Measurements from ENCODE around the gene INTS11.

Gene INTS11

DNA sequence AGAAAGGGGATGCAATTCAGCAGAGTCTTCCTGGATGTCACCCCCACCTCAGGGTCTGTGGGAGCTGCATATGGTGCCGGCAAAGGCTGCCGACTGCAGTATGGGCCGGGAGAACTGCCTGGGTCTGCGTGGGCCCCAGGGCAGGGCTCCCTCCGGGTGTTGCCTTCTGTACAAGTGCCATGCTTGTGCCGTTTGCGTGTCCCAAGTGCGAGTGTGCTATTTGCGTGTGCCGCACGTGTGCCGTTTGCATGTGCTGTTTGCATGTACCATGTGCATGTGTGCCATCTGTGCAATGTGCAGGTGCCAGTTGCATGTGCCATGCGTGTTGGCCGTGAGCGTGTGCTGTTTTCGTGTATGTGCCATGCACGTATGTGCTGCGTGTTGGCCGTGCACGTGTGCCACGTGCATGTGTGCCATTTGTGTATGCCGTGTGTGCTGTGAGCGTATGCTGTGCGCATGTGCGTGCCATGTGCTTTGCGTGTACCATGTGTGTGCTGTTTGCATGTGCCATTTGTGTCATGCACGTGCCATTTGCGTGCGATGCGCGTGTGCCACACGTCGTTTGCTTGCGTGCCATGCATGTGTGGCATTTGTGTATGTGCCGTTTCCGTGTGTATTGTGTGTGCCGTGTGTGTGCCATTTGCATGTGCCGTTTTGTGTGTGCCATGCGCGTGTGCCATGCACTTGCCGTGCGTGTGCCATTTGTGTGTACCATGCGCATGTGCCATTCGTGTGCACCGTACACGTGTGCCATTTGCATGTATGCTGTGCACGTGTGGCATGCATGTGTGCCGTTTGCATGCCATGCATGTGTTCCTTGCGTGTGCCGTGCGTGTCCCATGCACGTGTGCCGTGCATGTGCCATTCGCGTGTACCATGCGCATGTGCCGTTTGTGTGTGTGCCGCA lies 5.1 kb upstream of the INTS11 start:
- DNase-seq (ENCODE audit: low spot score) = no peak
- TF ChIP-seq CTCF (IDR thresholded peaks at IDR 0.05; ENCODE audit: extremely low read depth, missing control alignments) = no peak

GRCh38 chr1:1328254-1328653 lies 3.8 kb upstream of the INTS11 start:
- DNase-seq (ENCODE audit: low spot score) = no peak
- TF ChIP-seq CTCF (IDR thresholded peaks at IDR 0.05; ENCODE audit: extremely low read depth, missing control alignments) = no peak

DNA sequence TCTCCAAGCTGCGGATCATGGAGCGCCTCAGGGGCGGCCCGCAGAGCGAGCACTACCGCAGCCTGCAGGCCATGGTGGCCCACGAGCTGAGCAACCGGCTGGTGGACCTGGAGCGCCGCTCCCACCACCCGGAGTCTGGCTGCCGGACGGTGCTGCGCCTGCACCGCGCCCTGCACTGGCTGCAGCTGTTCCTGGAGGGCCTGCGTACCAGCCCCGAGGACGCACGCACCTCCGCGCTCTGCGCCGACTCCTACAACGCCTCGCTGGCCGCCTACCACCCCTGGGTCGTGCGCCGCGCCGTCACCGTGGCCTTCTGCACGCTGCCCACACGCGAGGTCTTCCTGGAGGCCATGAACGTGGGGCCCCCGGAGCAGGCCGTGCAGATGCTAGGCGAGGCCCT lies 2.8 kb upstream of the INTS11 start:
- no peak for TF ChIP-seq CTCF (IDR thresholded peaks at IDR 0.05; ENCODE audit: extremely low read depth, missing control alignments)

GRCh38 chr1:1326075-1326605 lies 1.7 kb upstream of the INTS11 start:
- TF ChIP-seq CTCF (IDR thresholded peaks at IDR 0.05; ENCODE audit: extremely low read depth, missing control alignments) = no peak
- no peak for DNase-seq (ENCODE audit: low spot score)

More for the DNA sequence above, 2.8 kb upstream of the INTS11 start:
- DNase-seq (ENCODE audit: low spot score) = no peak

- DNase-seq (ENCODE audit: low spot score) = no peak
- no peak for TF ChIP-seq CTCF (IDR thresholded peaks at IDR 0.05; ENCODE audit: extremely low read depth, missing control alignments)
Observed at GRCh38 chr1:1325288-1326074, 1.0 kb upstream of the INTS11 start.

DNA sequence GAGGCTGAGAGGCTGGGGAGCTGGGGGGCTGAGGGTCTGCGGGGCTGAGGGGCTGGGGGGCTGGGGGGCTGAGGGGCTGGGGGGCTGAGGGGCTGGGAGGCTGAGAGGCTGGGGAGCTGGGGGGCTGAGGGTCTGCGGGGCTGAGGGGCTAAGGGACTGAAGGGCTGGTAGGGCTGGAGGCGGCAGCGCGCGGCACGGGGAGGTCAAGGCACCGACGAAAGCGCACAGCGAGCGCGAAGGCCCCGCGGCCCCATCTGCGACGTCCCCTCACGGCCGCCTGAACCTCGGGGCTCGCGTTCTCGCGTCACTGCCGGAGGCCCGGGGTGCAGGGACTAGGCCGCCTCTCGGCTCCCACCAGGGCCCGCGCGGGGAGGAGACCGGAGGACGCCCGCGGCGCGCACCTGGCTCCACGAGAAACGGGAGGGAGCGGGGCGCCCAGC lies 356 bp downstream of the INTS11 start:
- TF ChIP-seq CTCF (IDR thresholded peaks at IDR 0.05; ENCODE audit: extremely low read depth, missing control alignments) = no peak
- no peak for DNase-seq (ENCODE audit: low spot score)

GRCh38 chr1:1322952-1323351 lies 1.5 kb downstream of the INTS11 start:
- no peak for TF ChIP-seq CTCF (IDR thresholded peaks at IDR 0.05; ENCODE audit: extremely low read depth, missing control alignments)
- no peak for DNase-seq (ENCODE audit: low spot score)

All from GM20000 (cell line).